ENCODE results near the gene SCN4A. TPM values are rescaled to one million over a fixed set of nuclear protein-coding genes. Genes with fewer than 3 reads are reported as not detected.

The SCN4A gene
- total and polyA plus RNA-seq, 2 experiments from 2014 or later, result 0.07 TPM; not detected in 1

DNA sequence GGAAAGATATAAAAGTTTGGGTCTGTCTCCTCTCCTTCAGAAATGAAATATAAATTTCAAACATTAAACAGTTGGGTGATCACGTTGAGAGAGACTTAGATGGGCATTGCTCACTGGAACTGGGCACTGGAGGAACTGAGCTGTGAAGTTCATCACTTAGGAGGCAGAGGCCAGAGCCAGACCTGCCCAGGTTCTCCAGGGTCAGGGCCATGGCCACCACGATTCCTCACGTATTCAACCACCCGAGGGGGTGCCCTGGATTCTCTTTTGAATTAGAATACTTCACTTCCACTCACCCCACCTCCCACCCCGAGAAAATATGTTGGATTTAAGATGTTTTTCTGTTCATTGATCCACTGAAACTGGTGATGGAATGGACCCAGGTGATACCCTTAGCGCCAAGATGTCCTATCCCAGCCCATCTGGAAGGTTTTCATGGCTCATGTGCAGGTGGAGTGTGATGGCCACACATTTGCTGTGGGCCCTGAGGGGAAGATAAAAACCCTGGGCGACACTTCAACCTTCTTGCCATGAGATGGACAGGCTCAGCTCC lies 31.6 kb upstream of the SCN4A start:
- no peaks in the 10 kb centered on the region for H3K4me1 ChIP-seq (ENCODE audit: insufficient read depth)
- H3K79me2 ChIP-seq, result no peaks in the 10 kb centered on the region
- H2AFZ ChIP-seq, result no peak overlapping the region
- WGBS (ENCODE audit: low lambda C conversion rate, missing lambda C conversion rate), result 86% methylated on average over 7 of the region's 7 CpGs
- no peaks in the 10 kb centered on the region for H3K9me2 ChIP-seq (replicated peaks; ENCODE audit: insufficient read depth)
- H3K4me2 ChIP-seq, result no peak overlapping the region
- TF ChIP-seq CTCF (IDR thresholded peaks at IDR 0.05; ENCODE audit: poor library complexity) (no peak), EZH2 (IDR thresholded peaks at IDR 0.05; ENCODE audit: borderline replicate concordance) (no peak), EZH2phosphoT487 (IDR thresholded peaks at IDR 0.05; ENCODE audit: low read depth, severe bottlenecking, unreplicated experiment) (no peak)
- no peaks in the 10 kb centered on the region for H3K9me3 ChIP-seq (ENCODE audit: low read depth)
- DNase-seq (ENCODE audit: low spot score), result no peak
- no peaks in the 10 kb centered on the region for H4K20me1 ChIP-seq (ENCODE audit: insufficient read depth, poor library complexity, severe bottlenecking)
- no peaks in the 10 kb centered on the region for H3K36me3 ChIP-seq (replicated peaks; ENCODE audit: insufficient read depth, low read depth)
- no peak overlapping the region for H3K4me3 ChIP-seq
- no peak overlapping the region for H3K27ac ChIP-seq
- no peaks in the 10 kb centered on the region for H3K27me3 ChIP-seq

- no peaks in the 10 kb centered on the region for H3K79me2 ChIP-seq
- H3K9me3 ChIP-seq (ENCODE audit: low read depth), result no peaks in the 10 kb centered on the region
- H2AFZ ChIP-seq, result no peak overlapping the region
- H3K9me2 ChIP-seq (replicated peaks; ENCODE audit: insufficient read depth), result no peaks in the 10 kb centered on the region
- no peaks in the 10 kb centered on the region for H4K20me1 ChIP-seq (ENCODE audit: insufficient read depth, poor library complexity, severe bottlenecking)
- no peaks in the 10 kb centered on the region for H3K36me3 ChIP-seq (replicated peaks; ENCODE audit: insufficient read depth, low read depth)
- H3K4me3 ChIP-seq, result no peak overlapping the region
- WGBS (ENCODE audit: low lambda C conversion rate, missing lambda C conversion rate), result 85% methylated on average over 13 of the region's 13 CpGs
- H3K4me2 ChIP-seq, result no peak overlapping the region
- DNase-seq (ENCODE audit: low spot score), result no peak
- peaks cover 1% of the 10 kb centered on the region for H3K4me1 ChIP-seq (ENCODE audit: insufficient read depth)
- no peak overlapping the region for H3K27ac ChIP-seq
- H3K27me3 ChIP-seq, result no peaks in the 10 kb centered on the region
- TF ChIP-seq CTCF (IDR thresholded peaks at IDR 0.05; ENCODE audit: poor library complexity) (no peak), EZH2 (IDR thresholded peaks at IDR 0.05; ENCODE audit: borderline replicate concordance) (no peak), EZH2phosphoT487 (IDR thresholded peaks at IDR 0.05; ENCODE audit: low read depth, severe bottlenecking, unreplicated experiment) (no peak)
Observed at GRCh38 chr17:64003526-64004121, 30.9 kb upstream of the SCN4A start.

DNA sequence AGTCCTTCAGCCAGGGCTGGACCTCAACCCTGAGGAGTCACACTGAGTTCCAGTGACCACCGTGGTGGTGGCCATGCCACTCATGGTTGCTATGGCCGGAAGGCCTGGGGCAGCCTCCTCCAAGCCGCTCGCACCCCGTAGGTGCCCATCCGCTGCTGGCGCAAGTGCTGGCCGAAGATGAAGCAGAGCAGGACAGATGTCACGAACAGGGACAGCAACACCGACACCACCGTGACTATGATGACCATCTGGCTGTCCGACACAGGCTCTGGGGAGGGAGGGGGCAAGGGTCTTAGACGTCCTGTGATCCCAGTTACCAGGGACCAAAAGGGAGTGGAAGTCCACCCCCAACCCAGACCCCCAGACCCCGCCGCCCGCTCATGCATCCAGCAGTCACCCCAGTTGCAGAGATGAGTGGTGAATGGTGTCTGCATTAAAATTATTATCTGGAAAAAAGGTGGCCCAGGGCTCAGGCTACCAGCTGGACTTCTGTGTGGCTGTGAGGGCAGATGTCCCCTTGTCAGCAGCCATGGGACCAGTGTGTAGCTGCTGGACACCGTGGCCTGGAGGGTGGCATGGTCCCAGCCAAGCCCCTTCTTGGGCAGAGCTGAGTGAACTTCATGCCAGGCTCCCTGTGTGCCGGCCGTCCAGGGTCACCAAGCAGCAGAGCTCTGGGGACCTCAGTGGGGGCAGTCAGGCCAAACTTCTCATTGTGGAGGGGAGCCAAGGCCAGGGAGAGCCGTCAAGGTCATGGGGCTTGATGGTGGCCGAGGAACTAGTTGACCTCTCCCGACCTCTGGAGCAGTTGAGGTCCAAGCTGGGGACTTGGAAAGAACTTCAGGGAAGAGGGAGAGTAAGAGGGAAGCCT lies 30.2 kb upstream of the SCN4A start:
- WGBS (ENCODE audit: low lambda C conversion rate, missing lambda C conversion rate), result 95% methylated on average over 20 of the region's 22 CpGs
- Histone ChIP-seq H3K79me2 (no peaks in the 10 kb centered on the region), H3K27ac (no peak overlapping the region), H2AFZ (no peak overlapping the region), H3K4me2 (no peak overlapping the region), H3K4me3 (no peak overlapping the region), H3K27me3 (peaks cover 1% of the 10 kb centered on the region), H3K9me3 (ENCODE audit: low read depth) (no peaks in the 10 kb centered on the region), H3K4me1 (ENCODE audit: insufficient read depth) (peaks cover 5% of the 10 kb centered on the region), H3K9me2 (replicated peaks; ENCODE audit: insufficient read depth) (no peaks in the 10 kb centered on the region), H4K20me1 (ENCODE audit: insufficient read depth, poor library complexity, severe bottlenecking) (no peaks in the 10 kb centered on the region), H3K36me3 (replicated peaks; ENCODE audit: insufficient read depth, low read depth) (no peaks in the 10 kb centered on the region)
- no peak for DNase-seq (ENCODE audit: low spot score)
- no peak for TF ChIP-seq EZH2phosphoT487 (IDR thresholded peaks at IDR 0.05; ENCODE audit: low read depth, severe bottlenecking, unreplicated experiment)
- TF ChIP-seq CTCF (IDR thresholded peaks at IDR 0.05; ENCODE audit: poor library complexity), result no peak
- no peak for TF ChIP-seq EZH2 (IDR thresholded peaks at IDR 0.05; ENCODE audit: borderline replicate concordance)
